Mesendoderm (in vitro differentiated cells): ENCODE data around the gene CISD2.

Experiments used
- DNase-seq: peaks from one replicate; pipeline ENCODE4 v3.0.0; 2013
- H2AK5ac ChIP-seq: 2 replicates; pipeline ENCODE4 v1.6.1; 2013; ENCODE audit warnings: low read length, inconsistent platforms
- H2BK120ac ChIP-seq: 2 replicates; pipeline ENCODE4 v1.6.1; 2013; ENCODE audit warnings: low read depth, mild to moderate bottlenecking, low read length, moderate library complexity, mixed read lengths
- H2BK15ac ChIP-seq: replicated peaks from 2 replicates; pipeline ENCODE4 v1.6.1; 2013; ENCODE audit warnings: low read depth, mild to moderate bottlenecking, moderate library complexity
- H2BK5ac ChIP-seq: 2 replicates; pipeline ENCODE4 v1.6.1; 2013; ENCODE audit warnings: low read length, inconsistent platforms
- H3K18ac ChIP-seq: 2 replicates; pipeline ENCODE4 v1.6.1; 2013; ENCODE audit warnings: mild to moderate bottlenecking, low read length, mixed read lengths
- H3K23ac ChIP-seq: one replicate; pipeline ENCODE4 v1.6.1; 2013; ENCODE audit warnings: low read length
- H3K27ac ChIP-seq: 2 replicates; pipeline ENCODE4 v1.5.1; 2013; ENCODE audit warnings: low read depth, mild to moderate bottlenecking, inconsistent platforms, low read length, moderate library complexity
- H3K27me3 ChIP-seq: 2 replicates; pipeline ENCODE4 v1.6.1; 2013; ENCODE audit warnings: low read length, control low read depth, mild to moderate bottlenecking, inconsistent platforms; ENCODE audit not compliant: insufficient read depth, poor library complexity
- H3K36me3 ChIP-seq: 2 replicates; pipeline ENCODE4 v1.6.1; 2013; ENCODE audit warnings: low read length, inconsistent platforms; ENCODE audit not compliant: control insufficient read depth, insufficient read depth
- H3K4ac ChIP-seq: one replicate; pipeline ENCODE4 v1.6.1; 2013; ENCODE audit warnings: low read depth, mild to moderate bottlenecking, low read length, moderate library complexity
- H3K4me1 ChIP-seq: 2 replicates; pipeline ENCODE4 v1.6.1; 2013; ENCODE audit warnings: low read depth, low read length, inconsistent platforms; ENCODE audit not compliant: control insufficient read depth
- H3K4me2 ChIP-seq: 2 replicates; pipeline ENCODE4 v1.6.1; 2013; ENCODE audit warnings: low read length
- H3K4me3 ChIP-seq: 2 replicates; pipeline ENCODE4 v1.5.1; 2013; ENCODE audit warnings: mild to moderate bottlenecking, low read length
- H3K56ac ChIP-seq: one replicate; pipeline ENCODE4 v1.6.1; 2013; ENCODE audit warnings: low read length
- H3K79me1 ChIP-seq: 2 replicates; pipeline ENCODE4 v1.6.1; 2013; ENCODE audit warnings: low read length, inconsistent platforms
- H3K79me2 ChIP-seq: 2 replicates; pipeline ENCODE4 v1.6.1; 2013; ENCODE audit warnings: mild to moderate bottlenecking, low read length; ENCODE audit not compliant: control insufficient read depth, insufficient read depth
- H3K9ac ChIP-seq: 2 replicates; pipeline ENCODE4 v1.6.1; 2013; ENCODE audit warnings: low read length, inconsistent platforms
- H4K5ac ChIP-seq: one replicate; pipeline ENCODE4 v1.6.1; 2013; ENCODE audit warnings: low read length
- H4K8ac ChIP-seq: one replicate; pipeline ENCODE4 v1.6.1; 2013; ENCODE audit warnings: low read depth, mild to moderate bottlenecking, control low read depth, low read length, moderate library complexity
- WGBS: extraction: QIAGEN DNeasy Blood & Tissue Kit; methylation state at CpG from one replicate; pipeline ENCODE4 v1.1.7; 2013; ENCODE audit warnings: low lambda C conversion rate, missing lambda C conversion rate; ENCODE audit not compliant: insufficient coverage; ENCODE audit errors: extremely low coverage; 5-methylcytosine and 5-hydroxymethylcytosine counted together

Gene CISD2

DNA sequence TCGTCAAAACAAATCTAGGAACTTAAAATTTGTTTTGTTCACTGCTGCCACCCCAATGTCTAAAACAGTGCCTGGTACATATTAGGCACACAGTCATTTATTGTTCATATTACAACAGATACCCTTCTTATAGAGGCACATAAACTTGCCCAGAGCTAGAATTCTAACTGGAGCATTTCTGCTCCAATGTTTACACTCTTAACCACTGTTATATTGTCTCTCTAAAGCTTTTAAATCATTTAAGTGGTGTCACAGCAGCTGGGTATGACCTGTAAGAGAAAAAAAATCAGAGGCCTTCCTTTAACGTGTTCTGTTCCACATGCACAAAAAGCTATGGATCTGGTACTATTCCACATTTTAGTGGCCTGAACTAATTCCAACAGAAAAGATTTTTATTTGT is 44.4 kb upstream of the CISD2 start:
- Histone ChIP-seq H3K4ac (no peak overlapping the region), H3K4me1 (peaks cover 2% of the 10 kb centered on the region), H4K8ac (no peak overlapping the region), H2BK15ac (no peak overlapping the region), H3K23ac (no peak overlapping the region), H3K4me3 (no peak overlapping the region), H4K5ac (no peak overlapping the region), H3K56ac (peak overlapping the region; percentile 40), H3K36me3 (no peaks in the 10 kb centered on the region), H3K79me1 (no peaks in the 10 kb centered on the region), H3K4me2 (peak overlapping the region; percentile 6), H2BK120ac (no peak overlapping the region), H3K27ac (no peak overlapping the region), H3K9ac (peak overlapping the region; percentile 34), H2BK5ac (no peak overlapping the region), H3K27me3 (no peaks in the 10 kb centered on the region), H3K79me2 (peaks cover 65% of the 10 kb centered on the region), H2AK5ac (no peak overlapping the region), H3K18ac (no peak overlapping the region)
- no CpG with 5 or more reads among the region's 2 CpGs for WGBS
- no peak for DNase-seq

DNA sequence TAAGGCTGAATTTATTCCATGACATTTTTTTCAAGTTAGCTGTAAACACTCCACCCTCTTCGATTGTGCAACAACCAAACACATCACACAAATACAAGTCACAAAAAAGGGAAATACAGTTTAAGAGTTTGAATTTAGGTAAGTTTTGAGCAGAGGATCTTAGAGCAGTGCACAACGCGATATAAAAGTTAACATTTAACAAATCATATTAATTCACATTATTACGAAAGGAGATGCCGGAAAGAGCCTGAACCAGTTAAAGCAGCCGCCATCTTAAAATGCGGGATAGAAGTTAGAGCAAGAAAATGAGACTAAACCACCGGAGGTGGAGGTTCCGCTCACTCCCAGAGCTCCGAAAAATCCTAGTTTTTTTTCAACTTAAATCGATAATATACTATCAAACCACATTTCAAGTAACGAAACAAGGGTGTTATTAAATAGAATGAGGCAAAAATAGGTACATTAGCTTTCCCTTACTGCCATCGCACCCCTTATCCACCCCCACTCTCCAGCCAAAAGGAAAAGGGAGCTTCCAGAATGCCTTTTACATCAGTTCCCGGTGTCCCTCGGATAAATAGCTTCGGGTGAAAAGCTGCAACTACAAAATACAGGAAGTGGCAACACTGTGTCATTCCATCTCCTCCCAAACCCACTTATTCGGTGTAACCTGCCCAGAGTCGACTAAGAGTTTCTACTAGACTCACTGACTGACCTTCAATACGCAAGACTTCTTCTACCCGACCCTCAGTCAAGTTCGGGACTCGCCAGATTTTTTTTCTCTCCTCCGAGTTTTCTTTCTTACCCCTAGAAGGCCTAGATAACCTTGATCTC is 43.3 kb upstream of the CISD2 start:
- no peak overlapping the region for H2BK120ac ChIP-seq
- no peak overlapping the region for H2BK5ac ChIP-seq
- no peaks in the 10 kb centered on the region for H3K79me1 ChIP-seq
- no peak overlapping the region for H3K23ac ChIP-seq
- peak overlapping the region; percentile 89 for H3K56ac ChIP-seq
- no peak overlapping the region for H3K27ac ChIP-seq
- peak; percentile 83 for DNase-seq
- no peak overlapping the region for H2AK5ac ChIP-seq
- no peak overlapping the region for H2BK15ac ChIP-seq
- H3K4ac ChIP-seq, result no peak overlapping the region
- H3K27me3 ChIP-seq, result no peaks in the 10 kb centered on the region
- H4K8ac ChIP-seq, result no peak overlapping the region
- no CpG with 5 or more reads among the region's 23 CpGs for WGBS
- H4K5ac ChIP-seq, result no peak overlapping the region
- no peaks in the 10 kb centered on the region for H3K36me3 ChIP-seq
- H3K4me3 ChIP-seq, result peak overlapping the region; percentile 60
- H3K4me1 ChIP-seq, result peaks cover 2% of the 10 kb centered on the region
- peak overlapping the region; percentile 97 for H3K9ac ChIP-seq
- H3K18ac ChIP-seq, result peak overlapping the region; percentile 81
- peak overlapping the region; percentile 19 for H3K4me2 ChIP-seq
- peaks cover 54% of the 10 kb centered on the region for H3K79me2 ChIP-seq

DNA sequence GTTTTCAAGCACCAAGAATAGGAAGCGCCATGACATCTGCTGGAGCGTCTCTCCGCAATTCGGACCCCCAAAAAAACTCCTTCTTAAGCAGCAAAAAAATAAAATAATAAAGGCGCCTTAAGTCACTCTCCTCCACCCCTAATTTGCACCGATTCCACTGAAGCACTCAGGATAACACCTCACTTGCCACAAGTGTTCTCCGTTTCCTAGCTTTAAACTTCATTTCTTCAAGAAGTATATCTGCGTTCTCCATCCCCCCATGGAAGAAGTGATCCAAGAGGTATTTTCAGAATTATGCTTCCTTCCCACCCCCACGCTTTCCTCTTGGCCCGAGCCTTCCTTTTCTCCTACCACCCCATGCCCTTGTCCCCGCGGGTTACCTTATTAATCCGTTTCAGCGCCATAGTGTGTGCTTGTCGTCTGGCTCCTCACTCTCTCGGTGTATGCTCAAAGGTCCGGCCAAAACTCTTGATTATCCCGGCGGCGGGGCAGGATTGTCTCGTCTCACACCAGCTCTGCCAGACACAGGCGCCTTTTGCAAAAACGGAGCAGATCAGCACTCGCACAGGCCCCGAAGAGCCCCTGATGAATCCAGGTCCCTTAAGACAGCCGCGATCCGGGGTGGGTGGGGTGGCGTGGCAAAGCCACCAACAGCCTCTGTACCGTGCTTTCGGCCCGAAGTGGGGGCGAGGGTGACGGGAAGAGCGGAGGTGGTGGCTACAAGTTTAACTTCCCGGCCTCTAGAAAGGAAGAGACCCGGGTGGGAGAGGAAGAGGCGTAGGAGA is 42.5 kb upstream of the CISD2 start:
- H3K36me3 ChIP-seq, result no peaks in the 10 kb centered on the region
- no peak overlapping the region for H4K8ac ChIP-seq
- no CpG with 5 or more reads among the region's 38 CpGs for WGBS

DNA sequence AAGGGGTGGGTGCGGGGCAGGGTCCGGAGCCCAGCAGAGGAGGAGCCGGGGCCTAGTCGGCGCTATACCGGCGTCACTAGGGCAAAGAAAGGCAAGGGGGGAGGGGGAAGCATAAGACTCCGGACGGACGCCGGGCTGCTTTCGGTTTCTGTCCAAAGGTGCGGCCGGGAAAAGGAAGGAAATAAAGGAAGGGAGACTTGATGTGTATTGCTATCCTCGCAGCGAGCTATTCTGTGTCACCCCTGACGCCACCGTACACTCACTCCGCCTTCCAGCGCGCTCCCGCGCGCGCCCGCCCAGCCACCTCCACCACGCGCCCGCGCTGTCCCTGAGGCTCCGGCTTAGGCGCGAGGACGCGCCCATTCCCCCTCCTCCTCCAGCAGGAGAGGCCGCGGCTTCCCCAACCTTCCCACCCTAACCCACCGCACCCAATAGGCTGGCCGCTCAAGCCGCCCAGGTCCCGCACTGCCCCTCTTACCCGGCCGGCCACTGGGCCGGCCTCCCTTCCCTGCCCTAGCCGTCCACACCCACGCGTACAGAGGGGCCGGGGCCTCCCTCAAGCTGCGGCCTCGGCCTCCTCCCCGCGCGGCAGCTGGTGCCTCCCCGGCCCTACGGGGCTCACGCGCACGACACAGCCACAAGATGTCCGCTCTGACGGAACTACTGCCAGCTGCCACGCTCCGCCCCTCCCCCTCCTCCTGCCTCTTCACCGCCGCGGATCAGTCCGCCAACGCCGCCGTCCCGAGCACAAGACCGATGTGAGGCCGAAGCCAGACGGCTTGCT is 41.7 kb upstream of the CISD2 start, which contains the start of gene UBE2D3:
TSS of gene UBE2D3 (minus strand) at position 662 of the 784 bp plus-strand sequence. CDS start 1,043 bp downstream, outside the sequence.
- Histone ChIP-seq H3K36me3 (no peaks in the 10 kb centered on the region), H3K27ac (peak within 1 kb of the TSS; percentile 97), H3K9ac (peak within 1 kb of the TSS; percentile 97), H3K79me2 (peaks cover 46% of the 10 kb centered on the region), H3K4me1 (peaks cover 2% of the 10 kb centered on the region), H3K4me2 (peak within 1 kb of the TSS; percentile 29), H2BK15ac (no peak within 1 kb of the TSS), H2BK120ac (peak within 1 kb of the TSS; percentile 30), H2BK5ac (peak within 1 kb of the TSS; percentile 85), H3K56ac (peak within 1 kb of the TSS; percentile 89), H3K27me3 (no peaks in the 10 kb centered on the region), H4K5ac (no peak within 1 kb of the TSS), H3K18ac (peak within 1 kb of the TSS; percentile 91), H3K79me1 (no peaks in the 10 kb centered on the region), H2AK5ac (no peak within 1 kb of the TSS), H3K4me3 (peak within 1 kb of the TSS; percentile 60), H3K23ac (peak within 1 kb of the TSS; percentile 87), H3K4ac (peak within 1 kb of the TSS; percentile 97), H4K8ac (no peak within 1 kb of the TSS)
- WGBS, result no CpG with 5 or more reads among the region's 73 CpGs
- peak; percentile 94 for DNase-seq

More for the DNA sequence above, 42.5 kb upstream of the CISD2 start:
- Histone ChIP-seq H3K27ac (peak overlapping the region; percentile 97), H3K23ac (peak overlapping the region; percentile 87), H3K4me2 (peak overlapping the region; percentile 5), H3K18ac (peak overlapping the region; percentile 81), H3K56ac (peak overlapping the region; percentile 89), H3K4ac (peak overlapping the region; percentile 97), H3K27me3 (no peaks in the 10 kb centered on the region), H3K4me1 (peaks cover 2% of the 10 kb centered on the region), H3K79me1 (no peaks in the 10 kb centered on the region), H2BK5ac (peak overlapping the region; percentile 32), H2BK120ac (peak overlapping the region; percentile 7), H3K79me2 (peaks cover 50% of the 10 kb centered on the region), H4K5ac (no peak overlapping the region), H2AK5ac (no peak overlapping the region), H3K9ac (peak overlapping the region; percentile 97), H3K4me3 (peak overlapping the region; percentile 60), H2BK15ac (no peak overlapping the region)
- DNase-seq, result no peak

DNA sequence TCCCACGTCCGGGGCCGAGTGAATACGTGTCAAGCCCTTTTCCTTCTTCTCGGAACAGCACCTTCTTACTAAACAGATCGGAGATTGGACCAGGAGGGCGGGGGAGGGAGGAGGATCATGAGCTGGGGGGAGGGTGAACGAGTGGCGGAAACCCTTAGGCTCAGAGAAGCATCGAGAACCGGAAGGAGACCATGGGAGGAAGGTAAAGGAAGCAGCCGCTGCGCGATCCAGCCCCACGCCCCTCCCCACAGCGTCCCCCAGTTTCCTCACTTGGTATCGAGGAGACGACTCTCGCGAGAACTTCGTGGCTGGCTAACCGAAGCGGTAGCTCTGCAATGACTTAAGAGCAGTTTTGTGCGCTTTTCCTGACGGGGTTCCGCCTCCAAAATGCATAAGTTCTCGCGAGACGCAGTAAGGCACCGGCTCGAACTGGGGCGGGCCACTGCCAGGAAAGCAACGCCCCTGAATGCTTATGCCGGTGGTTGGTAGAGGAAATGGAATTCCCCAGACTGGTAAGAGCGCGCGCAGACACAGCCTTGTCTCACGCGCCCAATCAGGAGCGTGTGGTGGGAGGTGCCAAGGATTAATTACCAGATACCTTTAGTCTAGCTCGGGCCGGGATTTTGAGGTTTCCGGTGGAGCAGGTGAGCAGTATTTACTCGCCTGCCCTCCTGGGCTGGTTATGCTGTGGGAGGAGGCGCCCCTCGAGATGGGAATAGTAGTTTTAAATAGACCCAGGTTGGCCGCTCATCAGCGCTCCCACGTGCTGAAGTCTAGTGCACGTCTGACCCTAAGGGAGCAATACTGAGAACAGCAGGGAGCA is 40.9 kb upstream of the CISD2 start:
- Histone ChIP-seq H3K79me1 (no peaks in the 10 kb centered on the region), H3K23ac (no peak overlapping the region), H3K79me2 (peaks cover 38% of the 10 kb centered on the region), H3K27ac (peak overlapping the region; percentile 97), H3K4me3 (peak overlapping the region; percentile 60), H3K4me2 (peak overlapping the region; percentile 29), H3K18ac (peak overlapping the region; percentile 91), H4K5ac (no peak overlapping the region), H2BK120ac (peak overlapping the region; percentile 30), H3K4ac (peak overlapping the region; percentile 97), H4K8ac (no peak overlapping the region), H3K27me3 (no peaks in the 10 kb centered on the region), H2AK5ac (no peak overlapping the region), H2BK5ac (peak overlapping the region; percentile 59), H3K36me3 (no peaks in the 10 kb centered on the region), H3K9ac (peak overlapping the region; percentile 97), H3K56ac (peak overlapping the region; percentile 89), H2BK15ac (no peak overlapping the region), H3K4me1 (peaks cover 2% of the 10 kb centered on the region)
- peak; percentile 100 for DNase-seq
- no CpG with 5 or more reads among the region's 50 CpGs for WGBS
